Gastrocnemius medialis (tissue), 4 donors: ENCODE measurements around the gene PGAP3. TPM values are rescaled to one million over a fixed set of nuclear protein-coding genes. Genes with fewer than 3 reads are reported as not detected.

Source experiments
- ATAC-seq, 2 donors: fragments of 150-250 bp; one replicate each; pipeline ENCODE4 v1.9.1; 2016
- DNase-seq, 2 donors: peaks; one replicate each; pipeline ENCODE4 v3.0.0-alpha.2; 2019
- H3K27ac ChIP-seq, 4 donors: fragments of 200-600 bp; sonication (generic); 1 replicate in 1 of 4; 2 replicates in 3 of 4; pipeline ENCODE4 v1.5.1; 2016 to 2018; ENCODE audit warnings: mild to moderate bottlenecking in 2 of 4, moderate library complexity in 1 of 4
- H3K27me3 ChIP-seq, 3 donors: fragments of 200-600 bp; sonication (generic) in 2 of 3; 1 replicate in 1 of 3; 2 replicates in 2 of 3; pipeline versions ENCODE4 v1.5.1 to v1.6.0; 2016 to 2019; ENCODE audit warnings: mild to moderate bottlenecking in 1 of 3, moderate library complexity in 1 of 3
- H3K36me3 ChIP-seq, 2 donors: fragments of 200-600 bp; sonication (generic) in 1 of 2; one replicate each; pipeline ENCODE4 v1.5.1; 2017 to 2018
- H3K4me1 ChIP-seq, 2 donors: fragments of 200-600 bp; sonication (generic) in 1 of 2; one replicate each; pipeline ENCODE4 v1.5.1; 2016 to 2017; ENCODE audit warnings: mild to moderate bottlenecking in 2 of 2
- H3K4me3 ChIP-seq, 4 donors: fragments of 200-600 bp; sonication (generic) in 3 of 4; 1 replicate in 1 of 4; 2 replicates in 3 of 4; pipeline ENCODE4 v1.5.1; 2016 to 2019; ENCODE audit warnings: mild to moderate bottlenecking in 2 of 4
- H3K9me3 ChIP-seq, 3 donors: fragments of 200-600 bp; sonication (generic) in 2 of 3; 1 replicate in 1 of 3; 2 replicates in 2 of 3; pipeline ENCODE4 v1.5.1; 2016 to 2019
- POLR2A ChIP-seq, 2 donors: fragments of 450-650 bp; IDR thresholded peaks; one replicate each; pipeline ENCODE4 v1.6.1; 2017; ENCODE audit warnings: antibody characterized with exemption in 2 of 2, mild to moderate bottlenecking in 2 of 2, moderate library complexity in 2 of 2
- in situ Hi-C, 4 donors: fragments of 200-750 bp; cut with MboI; loops; one replicate each; pipeline versions ENCODE4 v1.15.0 to v1.8.0; 2017; ENCODE audit warnings: low sequenced_read_pairs in 4 of 4
- intact Hi-C: fragments of 100-400 bp; cut with DNase I; formaldehyde crosslinking; loops from one replicate; pipeline ENCODE4 v1.15.1; 2023; ENCODE audit warnings: low total_unique reads
- total RNA-seq, 4 donors: library from RNA; depleted of rRNA; stranded (reverse); fragments of >200 nt; gene quantifications; one replicate each; pipeline versions ENCODE4 v1.1.0 to v1.2.3, GENCODE V29; 2016
- TF ChIP-seq, protein P1 (sequence below), 5 experiments: fragments of 450-650 bp in 3 of 5; fragments of 200-600 bp in 2 of 5; sonication (generic) in 2 of 5; IDR thresholded peaks in 4 of 5; conservative IDR thresholded peaks in 1 of 5; 1 replicate in 4 of 5; 2 replicates in 1 of 5; pipeline ENCODE4 v1.5.1; 2016 to 2019; ENCODE audit warnings: antibody characterized with exemption in 5 of 5, mild to moderate bottlenecking in 3 of 5, moderate library complexity in 3 of 5

The PGAP3 gene
- total RNA-seq, 4 donors from 2014 or later: 4.3 to 9.5 (median 6.1) TPM

DNA sequence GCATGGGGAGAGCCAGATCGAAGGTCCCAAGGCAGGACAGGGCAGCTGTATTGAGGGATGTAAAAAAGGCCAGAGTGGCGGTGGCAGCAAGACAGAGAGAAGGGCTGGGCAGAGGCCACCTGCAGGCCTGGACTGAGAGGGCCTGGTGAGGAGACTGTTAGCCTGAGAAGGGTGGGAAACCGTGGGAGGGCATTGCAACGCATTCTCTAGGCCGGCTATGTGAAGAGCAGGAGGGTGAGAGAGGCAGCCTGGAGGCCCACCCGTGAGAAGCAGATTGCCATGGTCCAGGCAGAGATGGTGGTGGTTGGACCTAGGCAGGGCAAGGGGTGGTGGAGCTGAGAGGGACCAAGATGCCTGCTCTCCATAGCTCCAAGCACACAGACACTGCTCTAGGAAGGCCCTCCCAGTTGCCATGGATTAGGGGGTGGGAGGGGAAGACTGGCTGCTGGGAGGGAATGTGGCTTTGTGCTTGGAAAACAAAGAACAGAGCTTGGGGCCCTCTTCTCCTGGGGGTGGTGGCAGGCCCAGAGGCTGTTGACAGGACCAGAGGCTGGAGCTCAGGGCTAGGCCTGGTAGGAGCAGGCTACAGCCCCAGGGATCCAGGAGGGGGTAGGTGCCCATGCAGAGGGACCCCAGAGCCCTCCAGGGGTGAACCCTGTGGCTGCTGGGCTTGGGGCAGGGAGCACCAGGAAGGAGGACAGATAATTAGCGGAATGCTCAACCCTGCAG, 35.1 kb downstream of the PGAP3 start:
- Histone ChIP-seq H3K36me3 (no peaks in the 10 kb centered on the region), H3K4me1 (peaks cover 5 to 7% of the 10 kb centered on the region in 2 donors), H3K9me3 (no peaks in the 10 kb centered on the region), H3K27me3 (no peaks in the 10 kb centered on the region), H3K4me3 (no peak overlapping the region), H3K27ac (no peak overlapping the region)
- TF ChIP-seq, protein P1, sequence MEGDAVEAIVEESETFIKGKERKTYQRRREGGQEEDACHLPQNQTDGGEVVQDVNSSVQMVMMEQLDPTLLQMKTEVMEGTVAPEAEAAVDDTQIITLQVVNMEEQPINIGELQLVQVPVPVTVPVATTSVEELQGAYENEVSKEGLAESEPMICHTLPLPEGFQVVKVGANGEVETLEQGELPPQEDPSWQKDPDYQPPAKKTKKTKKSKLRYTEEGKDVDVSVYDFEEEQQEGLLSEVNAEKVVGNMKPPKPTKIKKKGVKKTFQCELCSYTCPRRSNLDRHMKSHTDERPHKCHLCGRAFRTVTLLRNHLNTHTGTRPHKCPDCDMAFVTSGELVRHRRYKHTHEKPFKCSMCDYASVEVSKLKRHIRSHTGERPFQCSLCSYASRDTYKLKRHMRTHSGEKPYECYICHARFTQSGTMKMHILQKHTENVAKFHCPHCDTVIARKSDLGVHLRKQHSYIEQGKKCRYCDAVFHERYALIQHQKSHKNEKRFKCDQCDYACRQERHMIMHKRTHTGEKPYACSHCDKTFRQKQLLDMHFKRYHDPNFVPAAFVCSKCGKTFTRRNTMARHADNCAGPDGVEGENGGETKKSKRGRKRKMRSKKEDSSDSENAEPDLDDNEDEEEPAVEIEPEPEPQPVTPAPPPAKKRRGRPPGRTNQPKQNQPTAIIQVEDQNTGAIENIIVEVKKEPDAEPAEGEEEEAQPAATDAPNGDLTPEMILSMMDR (IDR thresholded peaks at IDR 0.05 in 4 of 5, conservative IDR thresholded peaks at IDR 0.05 in 1 of 5): no peak
- no peak for TF ChIP-seq POLR2A (IDR thresholded peaks at IDR 0.05)
- ATAC-seq (no peak), DNase-seq (no peak)
- in situ Hi-C loops: no loop called here
- intact Hi-C loops: no loop called here

DNA sequence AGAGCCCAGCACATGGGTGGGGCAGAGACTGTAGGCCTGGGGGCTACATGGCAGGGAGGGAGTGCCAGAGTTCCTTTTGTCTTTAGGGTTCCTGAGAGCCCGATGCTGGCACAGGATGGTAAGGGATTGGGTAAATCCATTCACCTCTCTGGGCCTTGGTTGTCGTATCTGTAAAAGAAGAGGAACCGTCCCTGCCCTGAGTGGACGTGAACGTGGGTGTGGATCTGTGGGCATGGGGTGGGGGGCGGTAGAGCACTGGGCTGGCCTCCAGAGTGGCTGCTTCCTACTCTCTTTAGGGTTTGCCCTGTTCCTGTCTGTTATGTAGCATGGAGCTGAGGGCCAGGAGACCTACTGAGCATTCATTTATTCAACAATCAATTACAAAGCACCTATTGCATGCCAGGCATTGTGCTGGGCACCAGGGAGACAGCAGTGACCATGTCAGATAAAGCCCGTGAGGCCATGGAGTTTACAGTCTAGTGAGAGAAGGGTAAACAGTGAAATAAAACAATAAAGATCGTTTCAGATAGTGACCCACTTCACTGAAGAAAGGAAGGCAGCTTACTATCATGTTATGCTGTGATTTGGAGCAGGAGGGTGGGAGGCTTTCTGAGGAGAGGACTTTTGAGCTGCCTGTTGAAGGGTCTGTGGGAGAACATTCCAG, 35.8 kb downstream of the PGAP3 start:
- Histone ChIP-seq H3K9me3 (no peaks in the 10 kb centered on the region), H3K27ac (no peak overlapping the region), H3K4me3 (no peak overlapping the region), H3K27me3 (no peaks in the 10 kb centered on the region), H3K36me3 (no peaks in the 10 kb centered on the region), H3K4me1 (peaks cover 5 to 7% of the 10 kb centered on the region in 2 donors)
- in situ Hi-C loops: no loop called here
- TF ChIP-seq POLR2A (IDR thresholded peaks at IDR 0.05): no peak
- TF ChIP-seq, protein P1 (IDR thresholded peaks at IDR 0.05 in 4 of 5, conservative IDR thresholded peaks at IDR 0.05 in 1 of 5): no peak
- DNase-seq (no peak), ATAC-seq (no peak)
- intact Hi-C loops: no loop called here

- intact Hi-C loops (no loop called here), in situ Hi-C loops (no loop called here)
- peaks cover 5 to 7% of the 10 kb centered on the region in 2 donors for H3K4me1 ChIP-seq
- H3K27me3 ChIP-seq: no peaks in the 10 kb centered on the region
- ATAC-seq: no peak
- H3K9me3 ChIP-seq: no peaks in the 10 kb centered on the region
- TF ChIP-seq, protein P1 (IDR thresholded peaks at IDR 0.05 in 4 of 5, conservative IDR thresholded peaks at IDR 0.05 in 1 of 5): no peak
- no peak for TF ChIP-seq POLR2A (IDR thresholded peaks at IDR 0.05)
- no peaks in the 10 kb centered on the region for H3K36me3 ChIP-seq
- no peak overlapping the region for H3K27ac ChIP-seq
- no peak overlapping the region for H3K4me3 ChIP-seq
- no peak for DNase-seq
These were observed 37.7 kb downstream of the PGAP3 start for GRCh38 chr17:39650121-39650579.

GRCh38 chr17:39648616-39649366, 39.1 kb downstream of the PGAP3 start:
- TF ChIP-seq, protein P1 (IDR thresholded peaks at IDR 0.05 in 4 of 5, conservative IDR thresholded peaks at IDR 0.05 in 1 of 5): no peak
- no peak for TF ChIP-seq POLR2A (IDR thresholded peaks at IDR 0.05)
- no peaks in the 10 kb centered on the region for H3K36me3 ChIP-seq
- ATAC-seq (no peak), DNase-seq (no peak)
- H3K27me3 ChIP-seq: no peaks in the 10 kb centered on the region
- H3K4me1 ChIP-seq: peaks cover 0 to 5% of the 10 kb centered on the region in 2 donors
- in situ Hi-C loops (no loop called here), intact Hi-C loops (no loop called here)
- no peaks in the 10 kb centered on the region for H3K9me3 ChIP-seq
- no peak overlapping the region for H3K27ac ChIP-seq
- H3K4me3 ChIP-seq: no peak overlapping the region
